Stomach (tissue), 4 donors: Measurements from ENCODE around the gene USP6.

Experiments used
- EP300 ChIP-seq: sonication (generic); formaldehyde crosslinking; IDR thresholded peaks from one replicate; pipeline ENCODE4 v1.6.1; 2017; ENCODE audit warnings: antibody characterized with exemption
- POLR2A ChIP-seq, 4 donors: fragments of 450-650 bp; IDR thresholded peaks; one replicate each; pipeline ENCODE4 v1.6.1; 2016; ENCODE audit warnings: antibody characterized with exemption in 4 of 4, control low read depth in 2 of 4, mild to moderate bottlenecking in 1 of 4, moderate library complexity in 1 of 4
- POLR2AphosphoS5 ChIP-seq, 3 donors: sonication (generic); formaldehyde crosslinking; IDR thresholded peaks; one replicate each; pipeline ENCODE4 v1.6.1; 2016; ENCODE audit warnings: antibody characterized with exemption in 3 of 3
- TF ChIP-seq, protein P1 (sequence below), 7 experiments: fragments of 450-650 bp in 4 of 7; fragments of 200-600 bp in 3 of 7; sonication (generic) in 3 of 7; IDR thresholded peaks; one replicate each; pipeline ENCODE4 v1.5.1; 2016 to 2019; ENCODE audit warnings: antibody characterized with exemption in 7 of 7, control low read depth in 2 of 7, mild to moderate bottlenecking in 1 of 7

DNA sequence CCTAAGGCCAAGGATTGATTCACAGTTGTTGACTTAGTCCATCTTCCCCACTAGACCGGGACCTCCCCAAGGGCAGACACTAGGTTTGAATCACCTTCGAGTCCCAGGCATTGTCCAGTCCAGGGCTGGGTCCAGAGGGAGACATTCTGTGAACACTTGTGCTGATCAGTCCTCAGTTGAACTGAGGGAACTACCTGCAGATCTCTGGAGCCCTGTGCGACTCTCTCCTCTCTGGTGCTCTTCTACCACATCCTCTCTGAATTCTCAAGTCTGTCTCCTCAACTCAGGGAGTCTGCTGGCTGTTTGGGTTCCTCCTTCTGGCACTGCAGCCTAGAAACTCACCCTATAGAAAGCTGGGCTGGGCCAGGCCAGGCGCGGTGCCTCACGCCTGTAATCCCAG lies 15.0 kb upstream of the USP6 start:
- TF ChIP-seq, protein P1, sequence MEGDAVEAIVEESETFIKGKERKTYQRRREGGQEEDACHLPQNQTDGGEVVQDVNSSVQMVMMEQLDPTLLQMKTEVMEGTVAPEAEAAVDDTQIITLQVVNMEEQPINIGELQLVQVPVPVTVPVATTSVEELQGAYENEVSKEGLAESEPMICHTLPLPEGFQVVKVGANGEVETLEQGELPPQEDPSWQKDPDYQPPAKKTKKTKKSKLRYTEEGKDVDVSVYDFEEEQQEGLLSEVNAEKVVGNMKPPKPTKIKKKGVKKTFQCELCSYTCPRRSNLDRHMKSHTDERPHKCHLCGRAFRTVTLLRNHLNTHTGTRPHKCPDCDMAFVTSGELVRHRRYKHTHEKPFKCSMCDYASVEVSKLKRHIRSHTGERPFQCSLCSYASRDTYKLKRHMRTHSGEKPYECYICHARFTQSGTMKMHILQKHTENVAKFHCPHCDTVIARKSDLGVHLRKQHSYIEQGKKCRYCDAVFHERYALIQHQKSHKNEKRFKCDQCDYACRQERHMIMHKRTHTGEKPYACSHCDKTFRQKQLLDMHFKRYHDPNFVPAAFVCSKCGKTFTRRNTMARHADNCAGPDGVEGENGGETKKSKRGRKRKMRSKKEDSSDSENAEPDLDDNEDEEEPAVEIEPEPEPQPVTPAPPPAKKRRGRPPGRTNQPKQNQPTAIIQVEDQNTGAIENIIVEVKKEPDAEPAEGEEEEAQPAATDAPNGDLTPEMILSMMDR (IDR thresholded peaks at IDR 0.05), result no peak
- TF ChIP-seq POLR2A (IDR thresholded peaks at IDR 0.05), result no peak
- no peak for TF ChIP-seq EP300
- no peak for TF ChIP-seq POLR2AphosphoS5 (IDR thresholded peaks at IDR 0.05)
